Amniotic stem cell (primary cell): ENCODE data around the gene CCDC87.
"Not testable (repeated sequence)": the region's sequence is repeated elsewhere in the genome, so short reads cannot be mapped to it uniquely, and the experiment has no call there.

Experiments
- DNase-seq: peaks from one replicate; lab custom pipeline; 2025; lab: John Stamatoyannopoulos, UW

Gene CCDC87

DNA sequence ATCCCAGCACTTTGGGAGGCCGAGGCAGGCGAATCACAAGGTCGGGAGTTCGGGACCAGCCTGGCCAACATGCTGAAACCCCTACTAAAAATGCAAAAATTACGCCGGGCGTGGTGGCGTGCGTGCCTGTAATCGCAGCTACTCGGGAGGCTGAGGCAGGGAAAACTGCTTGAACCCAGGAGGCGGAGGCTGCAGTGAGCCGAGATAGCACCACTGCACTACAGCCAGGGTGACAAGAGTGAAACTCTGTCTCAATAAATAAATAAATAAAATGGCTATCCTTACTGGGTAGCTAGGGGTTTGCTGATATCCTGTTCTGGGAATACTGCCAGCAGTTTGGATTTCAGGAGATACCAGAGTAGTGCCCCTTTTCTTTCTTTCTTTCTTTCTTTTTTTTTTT lies 21.2 kb upstream of the CCDC87 start:
- no peak for DNase-seq

DNA sequence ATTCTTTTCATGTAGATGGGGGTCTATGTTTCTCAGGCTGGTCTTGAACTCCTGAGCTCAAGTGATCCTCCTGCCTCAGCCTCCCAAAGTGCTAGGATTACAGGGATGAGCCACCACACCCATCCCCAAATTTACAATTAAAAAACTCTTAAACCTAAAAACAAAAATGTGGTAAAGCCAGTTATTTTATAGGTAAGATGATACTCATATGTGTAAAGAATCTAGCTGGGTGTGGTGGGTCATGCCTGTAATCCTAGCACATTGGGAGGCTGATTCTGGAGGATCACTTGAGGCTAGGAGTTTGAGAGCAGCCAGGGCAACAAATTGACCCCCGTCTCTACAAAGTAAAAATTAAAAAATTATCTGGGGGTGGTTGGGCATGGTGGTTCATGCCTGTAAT lies 19.6 kb upstream of the CCDC87 start:
- no peak for DNase-seq

DNA sequence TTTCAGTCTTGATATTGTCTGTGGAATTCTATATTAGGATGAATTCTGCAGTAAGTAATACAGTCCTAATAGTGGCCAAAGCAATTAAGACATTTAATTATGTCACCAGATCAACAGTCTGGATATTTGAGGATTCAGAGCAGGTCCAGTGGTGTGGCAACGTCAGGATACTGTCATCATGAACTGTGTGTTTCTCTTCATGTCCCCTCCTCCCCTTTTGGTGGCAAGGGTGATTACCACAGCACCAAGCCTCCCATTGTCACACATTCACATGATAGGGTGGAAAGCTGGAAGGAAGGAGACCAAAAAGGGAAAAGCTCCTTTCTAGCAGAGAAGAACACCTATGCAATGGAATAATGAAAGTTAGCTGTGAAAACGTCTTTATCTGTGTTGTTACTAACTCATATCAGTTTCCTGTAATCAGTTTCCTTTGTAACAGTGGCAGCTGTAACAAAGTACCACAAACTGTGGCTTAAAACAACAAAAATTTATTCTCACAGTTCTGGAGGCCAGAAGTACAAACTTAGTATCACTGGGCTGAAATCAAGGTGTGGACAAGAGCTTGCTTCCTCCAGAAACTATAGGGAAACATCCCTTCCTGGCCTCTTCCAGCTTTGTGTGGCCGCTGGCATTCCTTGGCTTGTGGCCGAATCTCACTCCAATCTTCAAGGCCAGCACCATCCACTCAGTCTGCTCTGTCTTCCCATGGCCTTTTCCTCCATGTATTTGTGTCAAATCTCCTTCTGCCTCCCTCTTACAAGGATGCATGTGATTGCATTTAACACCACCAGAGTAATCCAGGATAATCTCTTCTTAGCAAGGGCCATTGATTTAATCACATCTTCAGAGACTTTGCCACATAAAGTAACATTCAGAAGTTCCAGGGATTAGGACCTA lies 17.1 kb upstream of the CCDC87 start:
- no peak for DNase-seq

DNA sequence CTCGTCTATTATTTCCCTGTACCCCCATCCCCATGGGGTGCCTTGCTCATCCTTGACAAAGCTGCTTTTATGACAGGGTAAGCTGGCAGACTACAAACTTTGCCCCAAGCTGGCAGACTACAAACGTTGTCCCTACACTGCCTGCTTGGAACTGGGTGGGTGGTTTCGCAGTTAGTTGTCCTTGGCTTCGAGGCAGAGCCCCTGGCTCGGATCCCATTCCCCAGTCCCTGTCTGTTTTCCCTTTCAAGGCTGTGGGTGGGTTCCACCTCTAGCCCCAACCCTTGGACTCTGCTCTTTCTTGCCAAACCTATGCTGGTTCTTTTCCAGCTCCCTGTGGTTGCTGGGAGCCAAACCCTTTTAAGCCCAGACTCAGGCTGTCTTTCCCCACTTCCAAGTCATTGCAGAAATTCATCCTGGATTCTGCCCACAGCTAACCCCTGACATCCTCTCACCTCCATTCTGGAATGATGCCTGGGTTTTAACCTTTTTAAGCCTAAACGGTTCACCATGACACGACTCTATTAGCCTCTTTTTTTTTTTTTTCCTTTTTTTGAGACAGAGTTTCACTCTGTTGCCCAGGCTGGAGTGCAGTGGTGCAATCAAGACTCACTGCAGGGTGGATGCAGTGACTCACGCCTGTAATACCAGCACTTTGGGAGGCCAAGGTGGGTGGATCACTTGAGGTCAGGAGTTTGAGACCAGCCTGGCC lies 14.4 kb upstream of the CCDC87 start:
- no peak for DNase-seq

DNA sequence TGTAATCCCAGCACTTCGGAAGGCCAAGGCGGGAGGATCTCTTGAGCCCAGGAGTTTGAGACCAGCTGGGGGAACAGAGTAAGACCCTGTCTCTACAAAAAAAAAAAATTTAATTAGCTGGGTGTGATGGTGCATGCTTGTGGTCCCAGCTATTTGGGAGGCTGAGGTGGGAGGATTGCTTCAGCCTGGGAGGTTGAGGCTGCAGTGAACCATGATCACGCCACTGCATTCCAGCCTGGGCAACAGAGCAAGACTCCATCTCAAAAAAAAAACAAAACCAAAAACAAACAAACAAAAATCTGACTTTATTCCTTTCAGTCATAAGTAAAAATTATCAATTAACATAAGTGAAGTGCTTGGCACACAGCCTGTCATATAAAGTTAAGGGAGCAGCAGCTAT lies 13.7 kb upstream of the CCDC87 start:
- not testable (repeated sequence) for DNase-seq

DNA sequence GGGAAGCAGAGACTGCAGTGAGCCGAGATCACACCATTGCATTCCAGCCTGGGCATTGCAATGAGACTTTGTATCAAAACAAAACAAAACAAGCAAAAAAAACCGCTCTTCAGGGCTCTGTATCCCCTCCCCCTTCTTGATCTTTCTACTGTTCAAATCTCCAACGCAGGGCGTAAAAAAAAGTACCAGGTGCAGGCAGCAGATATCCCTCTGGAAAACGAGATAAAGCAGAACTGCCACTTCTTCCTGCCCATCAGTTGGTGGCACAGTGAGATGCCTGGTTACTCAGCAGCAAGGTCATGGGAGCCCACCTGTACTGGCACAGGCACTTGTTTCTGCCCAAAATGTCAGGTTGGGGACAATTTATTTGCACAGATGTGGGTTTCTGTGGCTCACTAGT lies 11.3 kb upstream of the CCDC87 start:
- no peak for DNase-seq

DNA sequence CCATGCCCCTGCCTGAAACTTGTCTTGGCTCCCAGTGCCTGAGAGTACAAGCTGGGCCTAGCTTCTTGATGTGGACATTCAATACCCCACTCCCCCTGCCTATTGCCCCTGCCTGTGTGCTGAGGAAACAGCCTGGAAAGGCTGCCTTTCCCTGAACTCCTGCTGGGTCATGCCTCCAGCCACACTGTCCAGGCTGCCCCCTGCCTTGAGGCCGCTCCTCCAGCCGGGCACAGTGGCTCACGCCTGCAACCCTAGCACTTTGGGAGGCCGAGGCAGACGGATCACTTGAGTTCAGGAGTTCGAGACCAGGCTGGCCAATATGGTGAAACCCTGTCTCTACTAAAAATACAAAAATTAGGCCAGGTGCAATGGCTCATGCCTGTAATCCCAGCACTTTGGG lies 10.2 kb upstream of the CCDC87 start:
- DNase-seq = no peak

DNA sequence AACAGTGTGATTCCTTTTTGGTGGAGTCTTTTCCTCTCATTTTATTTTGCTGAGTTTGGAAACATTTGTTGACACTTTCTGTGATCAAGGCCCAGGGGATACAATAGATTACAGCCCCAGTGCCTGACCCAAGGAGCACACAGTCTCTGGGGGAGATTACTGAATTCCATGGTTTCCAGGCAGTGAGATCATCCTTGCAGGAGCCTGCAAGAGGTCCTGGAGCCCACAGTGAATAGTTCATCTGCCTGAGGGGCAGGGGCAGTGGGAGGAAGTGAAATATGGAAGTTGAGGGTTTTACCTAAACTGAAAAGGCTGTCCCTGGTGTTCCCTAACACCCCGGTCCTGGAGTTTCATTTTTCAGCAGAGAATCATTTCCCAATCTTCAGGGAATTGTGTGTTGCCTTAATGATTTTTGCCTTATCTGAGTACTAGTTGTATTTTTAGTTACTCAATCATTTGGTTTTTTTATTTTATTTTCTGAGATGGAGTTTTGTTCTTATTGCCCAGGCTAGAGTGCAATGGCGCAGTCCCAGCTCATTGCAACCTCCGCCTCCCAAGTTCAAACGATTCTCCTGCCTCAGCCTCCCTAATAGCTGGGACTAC lies 7.9 kb upstream of the CCDC87 start:
- no peak for DNase-seq

DNA sequence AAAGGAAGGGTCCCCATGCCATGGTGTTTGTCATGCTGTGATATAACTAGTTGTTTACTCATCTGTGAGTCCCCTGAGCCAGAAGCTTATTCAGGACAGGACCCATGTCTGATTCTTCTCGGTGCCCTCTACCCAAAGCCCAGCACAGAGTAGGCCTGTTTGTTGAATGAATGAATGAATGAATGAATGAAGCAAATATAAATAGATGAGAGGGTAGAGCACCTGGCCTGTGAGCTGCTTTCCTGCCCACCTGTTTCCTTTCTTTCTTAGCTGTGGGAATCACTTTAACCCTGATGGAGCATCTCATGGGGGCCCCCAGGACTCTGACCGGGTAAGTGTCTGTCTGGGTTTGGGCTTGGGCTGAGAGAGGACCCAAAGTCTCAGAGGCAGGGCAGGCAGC lies 7.4 kb upstream of the CCDC87 start:
- no peak for DNase-seq

DNA sequence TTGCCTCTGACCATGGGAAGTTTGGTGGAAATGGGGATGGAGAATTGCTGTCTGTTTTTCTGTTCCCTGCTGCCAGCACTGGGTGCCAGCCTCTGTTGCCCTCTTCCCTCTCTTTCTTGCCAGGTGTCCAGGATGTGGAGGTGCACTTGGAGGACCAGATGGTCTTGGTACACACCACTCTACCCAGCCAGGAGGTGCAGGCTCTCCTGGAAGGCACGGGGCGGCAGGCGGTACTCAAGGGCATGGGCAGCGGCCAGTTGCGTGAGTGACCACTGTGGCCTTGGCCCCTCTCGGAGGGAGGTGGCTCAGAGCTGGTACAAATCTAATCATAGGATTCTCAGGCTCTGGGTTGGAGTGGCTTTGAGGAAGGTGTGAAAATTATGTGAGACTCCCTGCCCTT lies 6.1 kb upstream of the CCDC87 start:
- DNase-seq = no peak

DNA sequence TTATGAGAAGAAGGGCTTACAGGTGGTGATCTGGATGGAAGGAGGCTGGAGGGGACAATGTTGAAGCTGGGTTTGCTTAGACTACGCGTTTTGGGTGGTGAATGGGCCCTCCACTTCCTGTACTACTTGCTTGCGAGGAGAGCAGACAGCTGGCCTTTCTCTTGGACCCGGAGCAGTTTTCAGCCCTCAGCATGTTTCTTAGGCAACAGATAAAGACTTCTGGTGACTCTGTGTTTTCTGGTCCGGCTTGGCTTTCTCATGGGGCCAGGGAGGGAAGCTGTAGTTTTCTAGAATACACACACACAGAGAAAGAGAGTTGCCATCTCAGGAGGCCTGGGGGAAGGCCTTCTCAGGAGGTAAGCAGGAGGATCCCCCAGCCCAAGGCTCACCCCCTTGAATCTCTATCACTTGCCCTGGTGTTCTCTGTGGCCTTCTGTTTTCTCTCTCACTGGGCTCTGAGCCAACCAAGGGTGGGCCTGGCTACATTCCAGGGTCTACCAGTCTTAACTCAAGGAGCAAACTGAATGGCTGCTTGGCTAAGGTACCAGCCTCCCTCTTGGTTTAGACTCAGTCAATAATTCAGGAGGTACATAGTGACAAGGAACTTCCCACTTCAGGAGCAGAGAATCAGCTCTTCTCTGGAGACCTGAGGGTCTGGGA lies 2.5 kb upstream of the CCDC87 start:
- no peak for DNase-seq

DNA sequence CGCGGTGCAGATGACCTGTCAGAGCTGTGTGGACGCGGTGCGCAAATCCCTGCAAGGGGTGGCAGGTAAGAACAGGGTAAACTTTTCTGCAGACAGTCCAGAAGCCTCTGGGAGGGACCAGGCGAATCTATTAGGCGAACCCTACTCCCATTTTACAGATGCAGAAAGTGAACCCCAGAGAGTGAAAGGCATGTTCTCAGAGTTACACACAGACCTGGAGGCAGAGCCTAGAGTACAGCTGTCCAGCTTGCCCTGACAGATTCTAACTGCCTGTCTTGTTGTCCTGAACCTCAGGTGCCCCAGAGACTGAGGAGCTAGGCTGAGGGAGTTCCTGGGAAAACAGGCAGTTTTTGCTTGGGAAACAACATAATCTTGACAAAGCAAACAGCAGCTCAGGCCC lies 787 bp upstream of the CCDC87 start:
- no peak for DNase-seq

DNA sequence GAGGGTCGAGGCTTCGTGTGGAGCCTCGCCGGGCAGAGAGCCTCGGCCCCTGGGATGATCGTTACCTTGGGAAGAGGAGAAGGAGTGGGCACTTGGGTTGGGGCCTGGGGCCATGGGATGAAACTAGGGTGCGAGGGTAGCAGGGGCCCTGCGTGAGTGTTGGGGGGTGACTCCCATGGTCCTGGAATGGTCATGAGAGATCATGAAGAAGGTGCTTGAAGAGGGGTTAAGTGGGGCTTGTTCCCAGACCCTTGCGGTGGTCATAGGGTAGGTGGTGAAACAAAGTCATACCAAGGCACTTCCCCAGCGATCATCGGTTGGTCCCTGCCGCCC lies 406 bp upstream of the CCDC87 start:
- DNase-seq = no peak

DNA sequence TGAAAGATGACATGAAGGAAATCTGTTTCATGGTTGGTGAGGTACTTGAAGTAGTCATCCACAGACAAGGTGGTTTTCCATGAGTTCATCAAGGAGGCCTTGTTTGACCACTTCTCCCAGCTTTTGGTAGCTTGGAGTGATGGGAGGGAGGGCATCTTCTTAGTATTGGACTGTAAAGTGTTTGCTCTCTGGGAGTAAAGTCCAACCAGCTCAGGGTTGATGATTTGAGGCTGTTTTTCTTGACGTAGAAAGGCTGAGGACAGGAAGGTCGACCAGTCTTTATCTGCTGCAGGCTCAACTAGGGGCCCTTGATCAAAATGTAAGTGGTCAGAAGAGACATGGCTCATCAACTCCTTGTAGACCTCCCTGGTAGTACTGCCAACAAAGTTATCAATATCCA lies 1.7 kb downstream of the CCDC87 start:
- DNase-seq = no peak

DNA sequence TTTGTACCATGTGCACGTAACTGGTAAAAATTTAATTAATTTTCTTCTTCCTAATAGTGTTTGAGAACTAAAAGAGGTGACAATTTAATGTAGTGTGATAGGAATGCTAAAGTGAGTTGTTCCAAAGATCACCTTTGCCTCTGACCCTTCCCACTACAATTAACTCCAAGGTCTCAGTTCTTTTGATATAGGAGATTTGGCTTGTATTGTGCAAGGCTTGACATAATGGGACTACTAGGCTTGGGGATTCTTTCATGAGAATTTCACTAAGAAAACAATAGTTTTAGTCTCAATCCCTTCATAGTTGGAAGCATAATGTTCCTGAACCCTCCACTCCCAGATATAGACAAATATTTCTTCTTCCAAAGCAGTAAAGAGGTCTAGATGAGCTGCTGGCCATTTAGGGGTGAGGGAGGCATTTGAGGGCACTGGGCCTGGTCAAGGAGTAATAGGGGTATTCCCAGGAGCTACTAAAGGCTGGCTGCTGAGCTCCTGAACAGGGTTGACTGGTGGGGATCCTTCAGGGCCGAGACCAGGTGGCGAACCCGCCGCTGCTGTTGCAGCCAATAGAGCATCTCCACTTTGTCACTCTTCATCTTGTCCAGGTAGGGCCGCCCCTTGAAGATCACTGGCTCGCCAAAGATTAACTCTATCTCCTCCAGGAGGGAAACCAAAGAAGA lies 2.7 kb downstream of the CCDC87 start:
- DNase-seq = no peak

DNA sequence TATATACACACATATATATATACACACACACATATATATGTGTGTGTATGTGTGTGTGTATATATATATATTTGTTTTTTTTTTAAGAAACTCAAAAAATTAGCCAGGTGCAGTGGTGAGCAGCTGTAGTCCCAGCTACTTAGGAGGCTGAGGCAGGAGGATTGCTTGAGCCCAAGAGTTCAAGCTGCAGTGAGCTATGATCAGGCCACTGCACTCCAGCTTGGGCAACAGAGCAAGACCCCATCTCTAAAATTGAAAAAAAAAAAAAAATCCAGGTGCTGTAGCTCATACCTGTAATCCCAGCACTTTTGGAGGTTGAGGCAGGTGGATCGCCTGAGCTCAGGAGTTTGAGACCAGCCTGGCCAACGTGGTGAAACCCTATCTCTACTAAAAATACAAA lies 3.5 kb downstream of the CCDC87 start:
- DNase-seq = not testable (repeated sequence)

DNA sequence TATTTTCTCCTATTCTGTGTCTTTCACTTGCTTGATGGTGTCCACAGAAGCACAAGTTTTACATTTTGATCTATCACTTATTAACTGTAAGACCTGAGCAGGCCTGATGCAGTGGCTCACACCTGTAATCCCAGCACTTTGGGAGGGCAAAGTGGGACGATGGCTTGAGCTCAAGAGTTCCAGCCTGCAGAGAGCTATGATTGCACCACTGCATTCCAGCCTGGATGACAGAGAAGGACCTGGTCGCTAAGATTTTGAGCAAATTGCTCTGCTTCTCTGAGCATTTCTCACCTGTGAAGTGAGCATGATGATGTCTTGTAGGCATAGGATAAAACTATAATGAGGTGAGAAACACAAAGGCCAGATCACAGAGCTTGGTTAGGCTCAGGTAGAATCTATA lies 6.7 kb downstream of the CCDC87 start:
- no peak for DNase-seq

DNA sequence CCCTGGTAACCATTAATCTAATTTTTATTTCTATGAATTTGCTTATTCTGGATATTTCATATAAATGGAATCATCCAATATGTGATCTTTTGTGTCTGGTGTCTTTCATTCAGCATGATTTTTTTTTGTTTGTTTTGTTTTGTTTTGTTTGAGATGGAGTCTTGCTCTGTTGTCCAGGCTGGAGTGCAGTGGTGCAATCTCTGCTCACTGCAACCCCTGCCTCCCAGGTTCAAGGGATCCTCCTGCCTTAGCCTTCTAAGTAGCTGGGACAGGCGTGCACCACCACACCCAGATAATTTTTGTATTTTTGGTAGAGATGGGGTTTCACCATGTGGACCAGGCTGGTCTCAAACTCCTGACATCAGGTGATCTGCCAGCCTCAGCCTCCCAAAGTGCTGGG lies 7.4 kb downstream of the CCDC87 start:
- DNase-seq = not testable (repeated sequence)

DNA sequence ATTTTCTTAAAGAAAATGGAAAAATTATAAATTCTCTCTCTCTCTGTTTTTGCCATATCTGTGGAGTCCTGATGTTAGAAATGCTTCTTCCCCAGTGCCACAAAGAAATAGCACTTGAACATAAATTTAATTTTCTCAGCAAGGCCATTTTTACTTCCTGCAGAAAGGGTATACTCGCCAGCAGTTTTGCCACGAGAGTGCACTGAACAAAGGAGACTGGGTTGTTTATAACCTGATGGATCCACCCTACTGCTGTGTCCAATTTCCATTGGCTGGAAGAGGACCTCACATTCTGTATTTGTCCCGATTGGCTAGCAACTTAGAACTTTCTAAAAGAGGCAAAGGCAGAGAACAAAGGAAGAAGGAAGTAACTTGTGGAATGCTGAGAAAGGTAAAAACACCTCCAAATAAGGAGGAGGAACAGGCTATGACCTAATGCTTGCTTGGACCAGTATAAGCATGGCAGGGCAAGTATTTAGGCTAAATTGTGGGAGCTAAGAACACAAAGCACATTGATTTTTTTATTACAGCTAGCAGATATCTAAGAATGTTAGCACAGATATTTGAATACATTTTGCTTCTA lies 10.2 kb downstream of the CCDC87 start:
- DNase-seq = not testable (repeated sequence)

DNA sequence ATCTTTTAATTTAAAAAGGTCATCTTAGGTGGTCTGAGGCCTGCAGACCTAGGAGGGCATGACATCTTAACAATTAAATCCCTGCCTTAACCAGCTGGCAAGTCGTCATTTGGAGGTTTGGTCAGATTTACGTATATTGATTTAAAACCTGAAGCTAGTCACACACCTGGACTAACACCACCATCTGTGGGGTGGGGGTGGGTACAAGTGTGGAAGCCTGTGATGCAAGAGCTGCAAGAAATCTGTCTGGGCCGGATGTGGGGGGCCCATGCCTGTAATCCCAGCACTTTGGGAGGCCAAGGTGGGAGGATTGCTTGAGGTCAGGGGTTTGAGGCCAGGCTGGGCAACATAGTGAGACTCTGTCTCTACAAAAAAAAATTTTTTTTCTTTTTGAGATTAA lies 11.6 kb downstream of the CCDC87 start:
- no peak for DNase-seq

DNA sequence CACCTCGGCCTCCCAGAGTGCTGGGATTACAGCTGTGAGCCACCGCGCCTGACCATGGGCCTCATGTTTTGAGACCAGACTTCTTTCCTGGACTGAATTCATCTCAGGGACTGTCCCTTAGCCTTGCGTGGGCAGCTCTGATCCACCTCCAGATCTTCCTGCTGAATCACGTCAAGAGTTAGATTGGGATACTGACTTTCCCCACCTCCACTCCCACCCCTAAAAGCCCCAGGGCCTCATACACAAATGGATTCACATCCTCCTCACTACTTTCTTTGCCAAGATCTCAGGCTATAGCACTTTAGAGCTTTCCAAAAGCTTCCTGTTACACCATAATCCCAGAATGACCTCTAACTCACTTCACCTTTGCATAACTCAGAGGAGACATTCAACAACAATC lies 12.1 kb downstream of the CCDC87 start:
- DNase-seq = no peak
